ENCODE measurements around the gene LIPG.

- no peak for TF ChIP-seq POLR2A (IDR thresholded peaks at IDR 0.05; ENCODE audit: low read depth, low read length)
- TF ChIP-seq POLR2AphosphoS5 (IDR thresholded peaks at IDR 0.05; ENCODE audit: low read depth, low read length), result no peak
- no peak for TF ChIP-seq TAF1 (IDR thresholded peaks at IDR 0.05; ENCODE audit: low read depth, low read length)
- no peak for TF ChIP-seq POU2F2 (IDR thresholded peaks at IDR 0.05; ENCODE audit: low read depth, low read length)
- TF ChIP-seq SPI1 (IDR thresholded peaks at IDR 0.05; ENCODE audit: low read depth, low read length), result no peak
- no peak for TF ChIP-seq PAX5 (IDR thresholded peaks at IDR 0.05; ENCODE audit: insufficient read depth, low read length, severe bottlenecking)
Observed at GRCh38 chr18:49619801-49620200, 57.9 kb downstream of the LIPG start.

Measured in GM12891 (cell line).